PC-3 (cell line): ENCODE data around the gene ACTR1A. TPM values are rescaled to one million over a fixed set of nuclear protein-coding genes. Genes with fewer than 3 reads are reported as not detected.
"Not testable (repeated sequence)": the region's sequence is repeated elsewhere in the genome, so short reads cannot be mapped to it uniquely, and the experiment has no call there.

Experiments
- ATAC-seq: fragments of 200-7000 bp; cut with Tn5 transposase; 2 replicates; pipeline ENCODE4 v1.9.1; 2020; ENCODE audit warnings: mild to moderate bottlenecking, moderate library complexity
- BruUV-seq: library from RNA; stranded (reverse); fragments of 400-500 nt; replicated peaks from 2 replicates; lab custom pipeline; 2021; lab: Mats Ljungman, UMichigan
- CTCF ChIA-PET: fragments of 300-600 bp; sonication (Branson Sonifier 250); formaldehyde crosslinking; loops from one replicate; lab custom pipeline; 2022; ENCODE audit warnings: antibody characterized with exemption; lab: Charles Lee
- POLR2A ChIA-PET: fragments of 300-600 bp; sonication (Branson Sonifier 250); formaldehyde crosslinking; loops from one replicate; lab custom pipeline; 2022; ENCODE audit warnings: antibody characterized with exemption; ENCODE audit not compliant: unreplicated experiment; lab: Charles Lee
- DNase-seq: peaks from one replicate; pipeline ENCODE4 v3.0.0-alpha.2; 2015
- H2AFZ ChIP-seq: fragments of 300-600 bp; sonication (generic); 2 replicates; pipeline ENCODE4 v1.6.0; 2016; ENCODE audit warnings: antibody characterized with exemption, low read length
- H3F3A ChIP-seq: fragments of 300-600 bp; sonication (generic); one replicate; pipeline ENCODE4 v1.6.0; 2017; ENCODE audit warnings: antibody characterized with exemption, low read length, control low read depth, mild to moderate bottlenecking; ENCODE audit not compliant: unreplicated experiment
- H3K27ac ChIP-seq: fragments of 300-600 bp; sonication (generic); 2 replicates; pipeline ENCODE4 v1.5.1; 2016; ENCODE audit warnings: mild to moderate bottlenecking, low read length
- H3K27me3 ChIP-seq: fragments of 300-600 bp; sonication (generic); 2 replicates; pipeline ENCODE4 v1.6.1; 2016; ENCODE audit warnings: low read length, mixed read lengths
- H3K36me3 ChIP-seq: fragments of 300-600 bp; sonication (generic); 2 replicates; pipeline ENCODE4 v1.6.1; 2016; ENCODE audit warnings: low read depth, mixed run types, low read length, mixed read lengths
- H3K4me1 ChIP-seq: fragments of 300-600 bp; sonication (generic); 2 replicates; pipeline ENCODE4 v1.5.1; 2016; ENCODE audit warnings: low read length; ENCODE audit not compliant: insufficient read depth
- H3K4me2 ChIP-seq: fragments of 300-600 bp; sonication (generic); 2 replicates; pipeline ENCODE4 v1.6.0; 2016; ENCODE audit warnings: low read length
- H3K4me3 ChIP-seq: fragments of 300-600 bp; sonication (generic); 2 replicates; pipeline ENCODE4 v1.5.1; 2016; ENCODE audit warnings: mild to moderate bottlenecking, low read length, mixed read lengths
- H3K79me2 ChIP-seq: fragments of 300-600 bp; sonication (generic); 2 replicates; pipeline ENCODE4 v1.6.1; 2017; ENCODE audit warnings: low read length, mixed read lengths
- H3K9ac ChIP-seq: fragments of 300-600 bp; sonication (generic); 2 replicates; pipeline ENCODE4 v1.6.0; 2016; ENCODE audit warnings: mild to moderate bottlenecking, low read length
- H3K9me2 ChIP-seq: fragments of 300-600 bp; sonication (generic); replicated peaks from 2 replicates; pipeline ENCODE4 v1.6.1; 2016; ENCODE audit warnings: mixed run types, low read length, mixed read lengths
- H3K9me3 ChIP-seq: fragments of 300-600 bp; sonication (generic); 2 replicates; pipeline ENCODE4 v1.6.1; 2016; ENCODE audit warnings: low read length, mixed read lengths
- H4K20me1 ChIP-seq: fragments of 300-600 bp; sonication (generic); 2 replicates; pipeline ENCODE4 v1.6.1; 2016; ENCODE audit warnings: low read length, mixed read lengths
- CTCF ChIP-seq: fragments of 300-600 bp; sonication (generic); conservative IDR thresholded peaks from 2 replicates; pipeline ENCODE4 v1.5.1; 2017; ENCODE audit warnings: antibody characterized with exemption, low read depth, mild to moderate bottlenecking, low read length
- EZH2 ChIP-seq: fragments of 300-600 bp; sonication (generic); IDR thresholded peaks from one replicate; pipeline ENCODE4 v1.6.1; 2017; ENCODE audit warnings: antibody characterized with exemption, mild to moderate bottlenecking, low read length; ENCODE audit not compliant: unreplicated experiment
- EZH2phosphoT487 ChIP-seq: fragments of 300-600 bp; sonication (generic); IDR thresholded peaks from 2 replicates; pipeline ENCODE4 v1.6.1; 2018; ENCODE audit warnings: mild to moderate bottlenecking, antibody characterized with exemption, low read length, borderline replicate concordance
- intact Hi-C: fragments of 100-400 bp; cut with micrococcal nuclease; formaldehyde crosslinking; loops from 2 replicates; pipeline ENCODE4 v1.9.0; 2023
- total RNA-seq: library from RNA; depleted of rRNA; stranded (reverse); fragments of >200 nt; gene quantifications from 2 replicates; pipeline ENCODE4 v1.2.3, GENCODE V29; 2014

ACTR1A gene
- total RNA-seq, 1 experiment from 2014 or later: 69.9 TPM

GRCh38 chr10:102457591-102458150 lies 44.8 kb downstream of the ACTR1A start:
- ChIA-PET CTCF (no interaction called here), POLR2A (no interaction called here)
- Histone ChIP-seq H3K79me2 (peaks cover 10% of the 10 kb centered on the region), H3K27me3 (no peaks in the 10 kb centered on the region), H3K9me3 (no peaks in the 10 kb centered on the region), H3K27ac (no peak overlapping the region), H3F3A (no peaks in the 10 kb centered on the region), H4K20me1 (no peaks in the 10 kb centered on the region), H3K4me1 (peaks cover 13% of the 10 kb centered on the region; the same call in 1 of the 2 replicates), H2AFZ (no peak overlapping the region), H3K9me2 (no peaks in the 10 kb centered on the region), H3K36me3 (peaks cover 1% of the 10 kb centered on the region; the same call in 1 of the 2 replicates), H3K4me2 (no peak overlapping the region), H3K9ac (no peak overlapping the region), H3K4me3 (no peak overlapping the region)
- ATAC-seq: no peak
- intact Hi-C loops: no loop called here
- no TSS peak for BruUV-seq
- DNase-seq: no peak
- TF ChIP-seq CTCF (no peak), EZH2phosphoT487 (no peak), EZH2 (no peak)

- ATAC-seq (no peak), DNase-seq (no peak)
- no peak overlapping the region for H3K27ac ChIP-seq
- H3F3A ChIP-seq: no peaks in the 10 kb centered on the region
- BruUV-seq: no TSS peak
- no peak overlapping the region for H3K4me3 ChIP-seq
- no peak overlapping the region for H2AFZ ChIP-seq
- H3K79me2 ChIP-seq: peaks cover 26% of the 10 kb centered on the region
- 0 out of 2 replicates have a peak, but pooled peaks cover 4% of the 10 kb centered on the region for H4K20me1 ChIP-seq
- no peaks in the 10 kb centered on the region for H3K9me2 ChIP-seq
- no peaks in the 10 kb centered on the region for H3K9me3 ChIP-seq
- H3K4me1 ChIP-seq: peaks cover 16% of the 10 kb centered on the region
- intact Hi-C loops: no loop called here
- POLR2A ChIA-PET: no interaction called here
- no peaks in the 10 kb centered on the region for H3K27me3 ChIP-seq
- no peak overlapping the region for H3K9ac ChIP-seq
- TF ChIP-seq CTCF (no peak), EZH2phosphoT487 (no peak), EZH2 (no peak)
- CTCF ChIA-PET: no interaction called here
- peaks cover 5% of the 10 kb centered on the region; the same call in 1 of the 2 replicates for H3K36me3 ChIP-seq
- H3K4me2 ChIP-seq: no peak overlapping the region
These were observed 46.5 kb downstream of the ACTR1A start for GRCh38 chr10:102455893-102456471.

GRCh38 chr10:102454662-102455487 lies 47.6 kb downstream of the ACTR1A start:
- Histone ChIP-seq H3K4me1 (peaks cover 16% of the 10 kb centered on the region), H3K79me2 (peaks cover 29% of the 10 kb centered on the region)
- H2AFZ ChIP-seq, H4K20me1 ChIP-seq, H3F3A ChIP-seq, ATAC-seq, H3K27ac ChIP-seq, intact Hi-C loops, H3K27me3 ChIP-seq, CTCF ChIA-PET, H3K9ac ChIP-seq, BruUV-seq, POLR2A ChIA-PET, H3K9me3 ChIP-seq, H3K36me3 ChIP-seq, H3K4me3 ChIP-seq, H3K4me2 ChIP-seq, H3K9me2 ChIP-seq, DNase-seq: not testable (repeated sequence)
